CD4-positive, alpha-beta T cell treated with Interleukin-10 for 1 hour (primary cell): ENCODE results near the gene CTRB2.
"Not testable (repeated sequence)": the region's sequence is repeated elsewhere in the genome, so short reads cannot be mapped to it uniquely, and the experiment has no call there.

Experiments used
- DNase-seq: peaks from one replicate; pipeline ENCODE4 v3.0.0-alpha.2; 2020

CTRB2 gene

GRCh38 chr16:75206749-75207451 lies at the start of gene CTRB2:
TSS of gene CTRB2 (minus strand) at chr16:75207161. CDS start at chr16:75207141, 20 bp downstream.
- DNase-seq, result no peak

GRCh38 chr16:75256059-75256571 lies 49.2 kb upstream of the CTRB2 start:
- DNase-seq, result no peak

GRCh38 chr16:75254359-75254837 lies 47.4 kb upstream of the CTRB2 start:
- DNase-seq, result no peak

- no peak for DNase-seq
These were observed 46.3 kb upstream of the CTRB2 start for GRCh38 chr16:75252946-75253911.

GRCh38 chr16:75252049-75252864 lies 45.3 kb upstream of the CTRB2 start:
- no peak for DNase-seq

GRCh38 chr16:75251280-75252048 lies 44.5 kb upstream of the CTRB2 start, which contains the start of gene BCAR1:
TSS of gene BCAR1 (minus strand) at chr16:75251624. CDS start at chr16:75251482, 142 bp downstream.
- no peak for DNase-seq

- no peak for DNase-seq
These were observed 43.9 kb upstream of the CTRB2 start for GRCh38 chr16:75250809-75251279.

GRCh38 chr16:75250089-75250808 lies 43.3 kb upstream of the CTRB2 start:
- no peak for DNase-seq

GRCh38 chr16:75249441-75249840 lies 42.5 kb upstream of the CTRB2 start:
- DNase-seq, result no peak

- no peak for DNase-seq
These were observed 41.8 kb upstream of the CTRB2 start for GRCh38 chr16:75248536-75249380.

GRCh38 chr16:75248142-75248535 lies 41.2 kb upstream of the CTRB2 start:
- no peak for DNase-seq

GRCh38 chr16:75247249-75247648 lies 40.3 kb upstream of the CTRB2 start:
- no peak for DNase-seq

- no peak for DNase-seq
These were observed 39.7 kb upstream of the CTRB2 start for GRCh38 chr16:75246504-75247205.

GRCh38 chr16:75244844-75245758 lies 38.1 kb upstream of the CTRB2 start:
- DNase-seq, result no peak

GRCh38 chr16:75244225-75244809 lies 37.4 kb upstream of the CTRB2 start:
- no peak for DNase-seq

- no peak for DNase-seq
These were observed 36.8 kb upstream of the CTRB2 start for GRCh38 chr16:75243667-75244224.

- DNase-seq, result not testable (repeated sequence)
These were observed 35.6 kb upstream of the CTRB2 start for GRCh38 chr16:75242436-75243078.
